ENCODE measurements around the gene CAPN1. TPM values are rescaled to one million over a fixed set of nuclear protein-coding genes. Genes with fewer than 3 reads are reported as not detected.
A peak's percentile ranks its signal among the peaks of the same experiment; 100 is the strongest.

The CAPN1 gene
- total RNA-seq, 1 experiment from 2014 or later: 238 TPM

- TF ChIP-seq CTCF (IDR thresholded peaks at IDR 0.05; ENCODE audit: insufficient read depth in 1 of 2, low read depth in 1 of 2, low read length in 1 of 2, severe bottlenecking in 1 of 2, unreplicated experiment in 1 of 2): no peak
- peaks cover 17% of the 10 kb centered on the region for H3K4me1 ChIP-seq
- intact Hi-C loops (cut with micrococcal nuclease; ENCODE audit: unreplicated experiment): no loop called here
- Mint-ChIP-seq H3K27ac (ENCODE audit: unreplicated experiment) (no peak overlapping the region), H3K4me1 (ENCODE audit: low read depth, unreplicated experiment) (peaks cover 22% of the 10 kb centered on the region), H3K4me3 (ENCODE audit: unreplicated experiment) (no peak overlapping the region), H3K9me3 (ENCODE audit: unreplicated experiment) (no peaks in the 10 kb centered on the region), H3K27me3 (ENCODE audit: insufficient read depth, unreplicated experiment) (no peaks in the 10 kb centered on the region), H3K36me3 (ENCODE audit: insufficient read depth, unreplicated experiment) (no peaks in the 10 kb centered on the region)
- POLR2A ChIA-PET: no interaction called here
- no peak overlapping the region for H3K4me3 ChIP-seq (ENCODE audit: low read depth, low read length)
- no TSS peak for BruUV-seq (replicated peaks)
- CTCF ChIA-PET: no interaction called here
- DNase-seq: no peak
- H3K27me3 ChIP-seq (replicated peaks; ENCODE audit: control insufficient read depth, insufficient read depth, low read length): no peaks in the 10 kb centered on the region
- H3K36me3 ChIP-seq (ENCODE audit: control insufficient read depth, insufficient read depth, low read length): no peaks in the 10 kb centered on the region
- no peaks in the 10 kb centered on the region for H3K9me3 ChIP-seq
Observed at GRCh38 chr11:65223011-65223410, 41.3 kb downstream of the CAPN1 start.

- Mint-ChIP-seq H3K9me3 (ENCODE audit: unreplicated experiment) (peaks cover 4% of the 10 kb centered on the region), H3K36me3 (ENCODE audit: insufficient read depth, unreplicated experiment) (no peaks in the 10 kb centered on the region), H3K4me1 (ENCODE audit: low read depth, unreplicated experiment) (peaks cover 12% of the 10 kb centered on the region), H3K27ac (ENCODE audit: unreplicated experiment) (peak overlapping the region; percentile 83), H3K4me3 (ENCODE audit: unreplicated experiment) (peak overlapping the region; percentile 87), H3K27me3 (ENCODE audit: insufficient read depth, unreplicated experiment) (no peaks in the 10 kb centered on the region)
- intact Hi-C loops (cut with micrococcal nuclease; ENCODE audit: unreplicated experiment): loop anchor here (1.0 kb wide), 2 partner anchors 25 to 29 kb away; no protein-coding TSS in a partner anchor
- no peak for TF ChIP-seq CTCF (IDR thresholded peaks at IDR 0.05; ENCODE audit: insufficient read depth in 1 of 2, low read depth in 1 of 2, low read length in 1 of 2, severe bottlenecking in 1 of 2, unreplicated experiment in 1 of 2)
- CTCF ChIA-PET: interaction anchor here (0.6 to 2.7 kb wide), 24 partner anchors 10 to 381 kb away, joined by 3 to 27 read pairs (median 4); partner anchors contain the start of genes CAPN1, CDC42BPG, CDC42EP2 and POLA2
- H3K4me1 ChIP-seq: peaks cover 17% of the 10 kb centered on the region
- H3K9me3 ChIP-seq: no peaks in the 10 kb centered on the region
- POLR2A ChIA-PET: interaction anchor here (0.7 to 1.3 kb wide), 2 partner anchors 50 to 90 kb away, joined by 3 read pairs; no protein-coding TSS in a partner anchor
- H3K27me3 ChIP-seq (replicated peaks; ENCODE audit: control insufficient read depth, insufficient read depth, low read length): no peaks in the 10 kb centered on the region
- no peaks in the 10 kb centered on the region for H3K36me3 ChIP-seq (ENCODE audit: control insufficient read depth, insufficient read depth, low read length)
- BruUV-seq (replicated peaks): no TSS peak
- DNase-seq: peak; percentile 73 to 86
- H3K4me3 ChIP-seq (ENCODE audit: low read depth, low read length): no peak overlapping the region
Observed at GRCh38 chr11:65224930-65225278, 43.2 kb downstream of the CAPN1 start.

GRCh38 chr11:65225279-65226102 lies 43.8 kb downstream of the CAPN1 start:
- H3K4me1 Mint-ChIP-seq (ENCODE audit: low read depth, unreplicated experiment): peaks cover 9% of the 10 kb centered on the region
- Histone ChIP-seq H3K36me3 (ENCODE audit: control insufficient read depth, insufficient read depth, low read length) (no peaks in the 10 kb centered on the region), H3K27me3 (replicated peaks; ENCODE audit: control insufficient read depth, insufficient read depth, low read length) (no peaks in the 10 kb centered on the region), H3K9me3 (no peaks in the 10 kb centered on the region), H3K4me3 (ENCODE audit: low read depth, low read length) (peak overlapping the region; percentile 45), H3K4me1 (peaks cover 17% of the 10 kb centered on the region)
- no peaks in the 10 kb centered on the region for H3K27me3 Mint-ChIP-seq (ENCODE audit: insufficient read depth, unreplicated experiment)
- peak; percentile 67 to 68 for TF ChIP-seq CTCF (IDR thresholded peaks at IDR 0.05; ENCODE audit: insufficient read depth in 1 of 2, low read depth in 1 of 2, low read length in 1 of 2, severe bottlenecking in 1 of 2, unreplicated experiment in 1 of 2)
- H3K36me3 Mint-ChIP-seq (ENCODE audit: insufficient read depth, unreplicated experiment): no peaks in the 10 kb centered on the region
- ChIA-PET POLR2A (interaction anchor here (0.7 to 1.3 kb wide), 3 partner anchors 37 to 90 kb away, joined by 3 read pairs; no protein-coding TSS in a partner anchor), CTCF (interaction anchor here (0.6 to 2.7 kb wide), 23 partner anchors 11 to 381 kb away, joined by 3 to 27 read pairs (median 4); partner anchors contain the start of genes CAPN1, CDC42BPG, CDC42EP2 and POLA2)
- peak; percentile 69 to 80 for DNase-seq
- peak overlapping the region; percentile 87 for H3K4me3 Mint-ChIP-seq (ENCODE audit: unreplicated experiment)
- intact Hi-C loops (cut with micrococcal nuclease; ENCODE audit: unreplicated experiment): loop anchor here (1.0 kb wide), 2 partner anchors 25 to 29 kb away; no protein-coding TSS in a partner anchor
- peaks cover 10% of the 10 kb centered on the region for H3K9me3 Mint-ChIP-seq (ENCODE audit: unreplicated experiment)
- BruUV-seq (replicated peaks): TSS peak; percentile 33
- H3K27ac Mint-ChIP-seq (ENCODE audit: unreplicated experiment): peak overlapping the region; percentile 83
